AG04450 (cell line): ENCODE measurements around the gene SHC2. TPM values are rescaled to one million over a fixed set of nuclear protein-coding genes. Genes with fewer than 3 reads are reported as not detected.
"Not testable (repeated sequence)": the region's sequence is repeated elsewhere in the genome, so short reads cannot be mapped to it uniquely, and the experiment has no call there.

Source experiments
- CTCF ChIA-PET: fragments of 300-600, 350-600 bp; formaldehyde crosslinking; extraction: SDS; loops from one replicate; lab custom pipeline; 2022; ENCODE audit warnings: antibody characterized with exemption, inconsistent platforms; lab: Charles Lee
- POLR2A ChIA-PET: fragments of 350-600 bp; formaldehyde crosslinking; extraction: SDS; loops from one replicate; lab custom pipeline; 2021; ENCODE audit warnings: antibody characterized with exemption, inconsistent platforms; lab: Yijun Ruan, JAX
- DNase-seq: peaks from one replicate; pipeline ENCODE4 v3.0.0-alpha.2; 2011; ENCODE audit warnings: low read depth, low spot score
- H3K27ac ChIP-seq: one replicate; pipeline ENCODE4 v1.5.1; 2012; ENCODE audit warnings: low read depth, low read length, control low read depth
- H3K27me3 ChIP-seq: one replicate; pipeline ENCODE4 v1.6.0; 2012; ENCODE audit warnings: low read length; ENCODE audit not compliant: control insufficient read depth, insufficient read depth
- H3K4me3 ChIP-seq: 2 replicates; pipeline ENCODE4 v1.5.1; 2011; ENCODE audit warnings: mild to moderate bottlenecking, low read depth, low read length, control low read depth
- H3K9me3 ChIP-seq: 2 replicates; pipeline ENCODE4 v1.5.1; 2012; ENCODE audit warnings: low read length; ENCODE audit not compliant: control insufficient read depth, insufficient read depth
- CTCF ChIP-seq: IDR thresholded peaks from 2 replicates; pipeline ENCODE4 v1.5.1; 2011; ENCODE audit warnings: low read depth, low read length, control low read depth, inconsistent platforms
- polyA plus RNA-seq: library from polyadenylated mRNA; depleted of rRNA; stranded (reverse); fragments of >200 nt; gene quantifications from 2 replicates; pipeline ENCODE4 v1.2.3, GENCODE V29; 2011

The SHC2 gene
- polyA plus RNA-seq, 1 experiment, result 1.3 TPM

- Histone ChIP-seq H3K27ac (no peak overlapping the region), H3K4me3 (no peak overlapping the region), H3K9me3 (peaks cover 59% of the 10 kb centered on the region), H3K27me3 (peaks cover 2% of the 10 kb centered on the region)
- DNase-seq, result no peak
- POLR2A ChIA-PET, result no interaction called here
- CTCF ChIA-PET, result no interaction called here
- no peak for TF ChIP-seq CTCF
These were observed 26.5 kb downstream of the SHC2 start for GRCh38 chr19:434152-434960.

- TF ChIP-seq CTCF, result no peak
- CTCF ChIA-PET, result no interaction called here
- POLR2A ChIA-PET, result no interaction called here
These were observed 30.1 kb downstream of the SHC2 start for GRCh38 chr19:430701-431100.

GRCh38 chr19:428149-428548, 32.7 kb downstream of the SHC2 start:
- CTCF ChIA-PET, result no interaction called here
- no peak overlapping the region for H3K4me3 ChIP-seq

More at GRCh38 chr19:430701-431100, 30.1 kb downstream of the SHC2 start:
- no peak for DNase-seq
- Histone ChIP-seq H3K27ac (no peak overlapping the region), H3K9me3 (peaks cover 50% of the 10 kb centered on the region), H3K4me3 (no peak overlapping the region), H3K27me3 (no peaks in the 10 kb centered on the region)

GRCh38 chr19:427675-428074, 33.2 kb downstream of the SHC2 start:
- CTCF ChIA-PET, H3K27me3 ChIP-seq, DNase-seq, H3K4me3 ChIP-seq, H3K27ac ChIP-seq, POLR2A ChIA-PET: not testable (repeated sequence)
- peaks cover 47% of the 10 kb centered on the region for H3K9me3 ChIP-seq

More at GRCh38 chr19:428149-428548, 32.7 kb downstream of the SHC2 start:
- no peak for DNase-seq
- no peaks in the 10 kb centered on the region for H3K27me3 ChIP-seq
- peaks cover 47% of the 10 kb centered on the region for H3K9me3 ChIP-seq
- TF ChIP-seq CTCF, result no peak
- no peak overlapping the region for H3K27ac ChIP-seq
- POLR2A ChIA-PET, result no interaction called here

GRCh38 chr19:426725-427445, 33.9 kb downstream of the SHC2 start:
- H3K9me3 ChIP-seq, result peaks cover 54% of the 10 kb centered on the region
- CTCF ChIA-PET, result no interaction called here
- no peak for TF ChIP-seq CTCF
- POLR2A ChIA-PET, result no interaction called here
- no peak overlapping the region for H3K4me3 ChIP-seq
- no peak for DNase-seq
- H3K27ac ChIP-seq, result no peak overlapping the region
- H3K27me3 ChIP-seq, result no peaks in the 10 kb centered on the region
